ENCODE data around the gene INTS7.

Gene INTS7

DNA sequence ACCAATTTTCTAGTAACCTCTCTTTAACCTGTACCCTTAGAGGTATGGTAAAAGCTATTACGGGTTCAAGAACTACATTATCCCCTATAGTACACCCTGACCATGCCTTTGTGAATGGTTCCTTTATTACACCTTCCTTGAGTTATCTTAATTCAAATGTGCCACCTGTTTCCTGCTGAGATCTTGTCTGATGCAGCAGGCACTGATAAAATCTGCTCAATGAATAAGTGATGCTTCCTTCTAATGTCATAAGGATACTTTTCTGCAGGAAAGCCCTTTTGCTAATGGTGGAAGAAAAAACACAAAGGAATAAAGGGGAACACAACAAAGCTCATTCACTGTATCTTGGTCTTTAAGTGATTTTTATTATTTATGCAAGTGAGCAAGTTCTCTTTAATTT lies 25.8 kb downstream of the INTS7 start:
- ATAC-seq = no peak
- no peak for TF ChIP-seq CSDC2 (CRISPR knock-in tag; IDR thresholded peaks at IDR 0.05)
- no peak for TF ChIP-seq GLIS3 (CRISPR knock-in tag; IDR thresholded peaks at IDR 0.05)
- no peak for TF ChIP-seq ISL1 (CRISPR knock-in tag; IDR thresholded peaks at IDR 0.05)
- TF ChIP-seq ARNTL (CRISPR knock-in tag; IDR thresholded peaks at IDR 0.05; ENCODE audit: borderline replicate concordance, low read depth) = no peak

DNA sequence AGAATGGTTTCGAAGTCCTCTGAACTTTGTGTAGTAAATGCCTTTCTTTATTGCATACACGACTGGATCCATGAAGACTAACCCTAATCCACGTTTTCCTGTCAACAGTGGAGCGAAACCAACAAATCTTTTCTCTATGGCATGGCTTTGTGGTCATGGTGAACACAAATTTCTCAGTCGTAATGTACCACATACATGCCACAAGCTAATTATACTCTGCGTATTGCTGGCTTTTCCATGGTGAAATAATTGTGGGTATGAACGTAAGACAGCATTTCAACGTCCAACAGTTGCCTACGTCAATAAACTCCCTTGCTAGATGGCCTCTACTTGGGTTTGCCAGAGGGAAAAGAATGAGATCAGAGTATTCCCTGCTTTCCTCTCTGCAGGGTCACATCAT lies 27.5 kb downstream of the INTS7 start:
- no peak for ATAC-seq
- TF ChIP-seq ZFP30 (CRISPR knock-in tag; IDR thresholded peaks at IDR 0.05) (no peak), ESRRG (CRISPR knock-in tag; IDR thresholded peaks at IDR 0.05) (no peak), TCF4 (CRISPR knock-in tag; IDR thresholded peaks at IDR 0.05; ENCODE audit: borderline replicate concordance) (no peak), ARNTL (CRISPR knock-in tag; IDR thresholded peaks at IDR 0.05; ENCODE audit: borderline replicate concordance, low read depth) (no peak), ZNF70 (CRISPR knock-in tag; IDR thresholded peaks at IDR 0.05) (no peak), ISL1 (CRISPR knock-in tag; IDR thresholded peaks at IDR 0.05) (no peak), RARB (CRISPR knock-in tag; IDR thresholded peaks at IDR 0.05) (no peak), OSR1 (CRISPR knock-in tag; IDR thresholded peaks at IDR 0.05) (no peak), PPARA (CRISPR knock-in tag; IDR thresholded peaks at IDR 0.05; ENCODE audit: borderline replicate concordance) (no peak), BACH2 (CRISPR knock-in tag; IDR thresholded peaks at IDR 0.05; ENCODE audit: borderline replicate concordance) (no peak), ZFP3 (CRISPR knock-in tag; IDR thresholded peaks at IDR 0.05) (no peak)
- TF ChIP-seq, protein P1, sequence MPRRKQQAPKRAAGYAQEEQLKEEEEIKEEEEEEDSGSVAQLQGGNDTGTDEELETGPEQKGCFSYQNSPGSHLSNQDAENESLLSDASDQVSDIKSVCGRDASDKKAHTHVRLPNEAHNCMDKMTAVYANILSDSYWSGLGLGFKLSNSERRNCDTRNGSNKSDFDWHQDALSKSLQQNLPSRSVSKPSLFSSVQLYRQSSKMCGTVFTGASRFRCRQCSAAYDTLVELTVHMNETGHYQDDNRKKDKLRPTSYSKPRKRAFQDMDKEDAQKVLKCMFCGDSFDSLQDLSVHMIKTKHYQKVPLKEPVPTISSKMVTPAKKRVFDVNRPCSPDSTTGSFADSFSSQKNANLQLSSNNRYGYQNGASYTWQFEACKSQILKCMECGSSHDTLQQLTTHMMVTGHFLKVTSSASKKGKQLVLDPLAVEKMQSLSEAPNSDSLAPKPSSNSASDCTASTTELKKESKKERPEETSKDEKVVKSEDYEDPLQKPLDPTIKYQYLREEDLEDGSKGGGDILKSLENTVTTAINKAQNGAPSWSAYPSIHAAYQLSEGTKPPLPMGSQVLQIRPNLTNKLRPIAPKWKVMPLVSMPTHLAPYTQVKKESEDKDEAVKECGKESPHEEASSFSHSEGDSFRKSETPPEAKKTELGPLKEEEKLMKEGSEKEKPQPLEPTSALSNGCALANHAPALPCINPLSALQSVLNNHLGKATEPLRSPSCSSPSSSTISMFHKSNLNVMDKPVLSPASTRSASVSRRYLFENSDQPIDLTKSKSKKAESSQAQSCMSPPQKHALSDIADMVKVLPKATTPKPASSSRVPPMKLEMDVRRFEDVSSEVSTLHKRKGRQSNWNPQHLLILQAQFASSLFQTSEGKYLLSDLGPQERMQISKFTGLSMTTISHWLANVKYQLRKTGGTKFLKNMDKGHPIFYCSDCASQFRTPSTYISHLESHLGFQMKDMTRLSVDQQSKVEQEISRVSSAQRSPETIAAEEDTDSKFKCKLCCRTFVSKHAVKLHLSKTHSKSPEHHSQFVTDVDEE (CRISPR knock-in tag; IDR thresholded peaks at IDR 0.05) = no peak
- TF ChIP-seq, protein P2, sequence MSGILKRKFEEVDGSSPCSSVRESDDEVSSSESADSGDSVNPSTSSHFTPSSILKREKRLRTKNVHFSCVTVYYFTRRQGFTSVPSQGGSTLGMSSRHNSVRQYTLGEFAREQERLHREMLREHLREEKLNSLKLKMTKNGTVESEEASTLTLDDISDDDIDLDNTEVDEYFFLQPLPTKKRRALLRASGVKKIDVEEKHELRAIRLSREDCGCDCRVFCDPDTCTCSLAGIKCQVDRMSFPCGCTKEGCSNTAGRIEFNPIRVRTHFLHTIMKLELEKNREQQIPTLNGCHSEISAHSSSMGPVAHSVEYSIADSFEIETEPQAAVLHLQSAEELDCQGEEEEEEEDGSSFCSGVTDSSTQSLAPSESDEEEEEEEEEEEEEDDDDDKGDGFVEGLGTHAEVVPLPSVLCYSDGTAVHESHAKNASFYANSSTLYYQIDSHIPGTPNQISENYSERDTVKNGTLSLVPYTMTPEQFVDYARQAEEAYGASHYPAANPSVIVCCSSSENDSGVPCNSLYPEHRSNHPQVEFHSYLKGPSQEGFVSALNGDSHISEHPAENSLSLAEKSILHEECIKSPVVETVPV (CRISPR knock-in tag; IDR thresholded peaks at IDR 0.05) = no peak

DNA sequence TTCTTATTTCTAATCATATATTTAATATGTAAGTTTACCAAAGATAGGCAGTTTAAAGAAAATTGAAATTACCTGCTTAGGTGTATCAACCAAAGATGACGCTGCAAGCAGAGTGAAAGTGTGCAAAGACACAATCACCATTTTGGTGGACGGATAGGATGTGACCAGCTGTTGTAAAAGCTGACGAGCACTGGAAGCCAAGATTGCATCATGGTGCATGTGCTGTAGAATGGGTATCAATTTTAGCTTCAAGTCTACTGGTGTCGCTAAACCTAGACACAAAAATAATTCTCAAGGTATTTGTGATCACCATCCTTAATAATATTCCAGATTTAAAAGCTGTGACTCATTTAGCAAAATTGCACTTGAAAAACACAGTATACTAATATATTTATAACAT lies 28.2 kb downstream of the INTS7 start:
- no peak for ATAC-seq
- TF ChIP-seq SNAI2 (CRISPR knock-in tag; IDR thresholded peaks at IDR 0.05) (no peak), PPARA (CRISPR knock-in tag; IDR thresholded peaks at IDR 0.05; ENCODE audit: borderline replicate concordance) (no peak), OSR1 (CRISPR knock-in tag; IDR thresholded peaks at IDR 0.05) (no peak), ZNF8 (CRISPR knock-in tag; IDR thresholded peaks at IDR 0.05) (no peak), ARNTL (CRISPR knock-in tag; IDR thresholded peaks at IDR 0.05; ENCODE audit: borderline replicate concordance, low read depth) (no peak), ZFP30 (CRISPR knock-in tag; IDR thresholded peaks at IDR 0.05) (no peak), ZC3H10 (CRISPR knock-in tag; IDR thresholded peaks at IDR 0.05) (no peak), BACH2 (CRISPR knock-in tag; IDR thresholded peaks at IDR 0.05; ENCODE audit: borderline replicate concordance) (no peak), TOX (CRISPR knock-in tag; IDR thresholded peaks at IDR 0.05; ENCODE audit: borderline replicate concordance) (no peak), TCF4 (CRISPR knock-in tag; IDR thresholded peaks at IDR 0.05; ENCODE audit: borderline replicate concordance) (no peak), RARB (CRISPR knock-in tag; IDR thresholded peaks at IDR 0.05) (no peak), CSDC2 (CRISPR knock-in tag; IDR thresholded peaks at IDR 0.05) (no peak), ZNF70 (CRISPR knock-in tag; IDR thresholded peaks at IDR 0.05) (no peak)
- TF ChIP-seq, protein P3, sequence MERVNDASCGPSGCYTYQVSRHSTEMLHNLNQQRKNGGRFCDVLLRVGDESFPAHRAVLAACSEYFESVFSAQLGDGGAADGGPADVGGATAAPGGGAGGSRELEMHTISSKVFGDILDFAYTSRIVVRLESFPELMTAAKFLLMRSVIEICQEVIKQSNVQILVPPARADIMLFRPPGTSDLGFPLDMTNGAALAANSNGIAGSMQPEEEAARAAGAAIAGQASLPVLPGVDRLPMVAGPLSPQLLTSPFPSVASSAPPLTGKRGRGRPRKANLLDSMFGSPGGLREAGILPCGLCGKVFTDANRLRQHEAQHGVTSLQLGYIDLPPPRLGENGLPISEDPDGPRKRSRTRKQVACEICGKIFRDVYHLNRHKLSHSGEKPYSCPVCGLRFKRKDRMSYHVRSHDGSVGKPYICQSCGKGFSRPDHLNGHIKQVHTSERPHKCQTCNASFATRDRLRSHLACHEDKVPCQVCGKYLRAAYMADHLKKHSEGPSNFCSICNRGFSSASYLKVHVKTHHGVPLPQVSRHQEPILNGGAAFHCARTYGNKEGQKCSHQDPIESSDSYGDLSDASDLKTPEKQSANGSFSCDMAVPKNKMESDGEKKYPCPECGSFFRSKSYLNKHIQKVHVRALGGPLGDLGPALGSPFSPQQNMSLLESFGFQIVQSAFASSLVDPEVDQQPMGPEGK (CRISPR knock-in tag; IDR thresholded peaks at IDR 0.05; ENCODE audit: borderline replicate concordance) = no peak
- TF ChIP-seq, protein P2 (CRISPR knock-in tag; IDR thresholded peaks at IDR 0.05) = no peak
- TF ChIP-seq, protein P4, sequence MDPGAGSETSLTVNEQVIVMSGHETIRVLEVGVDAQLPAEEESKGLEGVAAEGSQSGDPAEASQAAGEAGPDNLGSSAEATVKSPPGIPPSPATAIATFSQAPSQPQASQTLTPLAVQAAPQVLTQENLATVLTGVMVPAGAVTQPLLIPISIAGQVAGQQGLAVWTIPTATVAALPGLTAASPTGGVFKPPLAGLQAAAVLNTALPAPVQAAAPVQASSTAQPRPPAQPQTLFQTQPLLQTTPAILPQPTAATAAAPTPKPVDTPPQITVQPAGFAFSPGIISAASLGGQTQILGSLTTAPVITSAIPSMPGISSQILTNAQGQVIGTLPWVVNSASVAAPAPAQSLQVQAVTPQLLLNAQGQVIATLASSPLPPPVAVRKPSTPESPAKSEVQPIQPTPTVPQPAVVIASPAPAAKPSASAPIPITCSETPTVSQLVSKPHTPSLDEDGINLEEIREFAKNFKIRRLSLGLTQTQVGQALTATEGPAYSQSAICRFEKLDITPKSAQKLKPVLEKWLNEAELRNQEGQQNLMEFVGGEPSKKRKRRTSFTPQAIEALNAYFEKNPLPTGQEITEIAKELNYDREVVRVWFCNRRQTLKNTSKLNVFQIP (CRISPR knock-in tag; IDR thresholded peaks at IDR 0.05; ENCODE audit: borderline replicate concordance, low read depth) = no peak

Measured in SK-N-SH treated with all-trans-retinoic acid at 6 μM for 48 hours (cell line).